H9 (cell line): ENCODE data around the gene CCSER1. TPM values are rescaled to one million over a fixed set of nuclear protein-coding genes. Genes with fewer than 3 reads are reported as not detected.
"Not testable (repeated sequence)": the region's sequence is repeated elsewhere in the genome, so short reads cannot be mapped to it uniquely, and the experiment has no call there.

ENCODE experiments used
- DNase-seq: peaks from one replicate; pipeline ENCODE4 v3.0.0-alpha.2; 2017
- H2AFZ ChIP-seq: one replicate; pipeline ENCODE4 v1.6.1; 2013; ENCODE audit warnings: mild to moderate bottlenecking, low read length, control low read depth, moderate library complexity
- H2AK5ac ChIP-seq: 2 replicates; pipeline ENCODE4 v1.6.1; 2013; ENCODE audit warnings: low read length, control low read depth, mixed read lengths; ENCODE audit not compliant: insufficient read length
- H2BK120ac ChIP-seq: one replicate; pipeline ENCODE4 v1.6.1; 2013; ENCODE audit warnings: low read depth, mild to moderate bottlenecking, low read length, control low read depth, inconsistent platforms; ENCODE audit not compliant: poor library complexity, severe bottlenecking
- H2BK12ac ChIP-seq: 2 replicates; pipeline ENCODE4 v1.6.1; 2013; ENCODE audit warnings: low read length, control low read depth, mixed read lengths, low read depth; ENCODE audit not compliant: insufficient read length
- H2BK15ac ChIP-seq: 2 replicates; pipeline ENCODE4 v1.6.1; 2013; ENCODE audit warnings: low read depth, low read length, control low read depth
- H2BK20ac ChIP-seq: one replicate; pipeline ENCODE4 v1.6.1; 2013; ENCODE audit warnings: low read depth, mild to moderate bottlenecking, low read length, control low read depth, inconsistent platforms; ENCODE audit not compliant: poor library complexity, severe bottlenecking
- H2BK5ac ChIP-seq: 2 replicates; pipeline ENCODE4 v1.6.1; 2013; ENCODE audit warnings: low read length, control low read depth, mixed read lengths; ENCODE audit not compliant: insufficient read length
- H3K14ac ChIP-seq: 2 replicates; pipeline ENCODE4 v1.6.1; 2013; ENCODE audit warnings: low read length, control low read depth; ENCODE audit not compliant: insufficient read depth
- H3K18ac ChIP-seq: 2 replicates; pipeline ENCODE4 v1.6.1; 2013; ENCODE audit warnings: low read depth, mild to moderate bottlenecking, mixed read lengths, low read length, control low read depth; ENCODE audit not compliant: insufficient read length
- H3K23ac ChIP-seq: 2 replicates; pipeline ENCODE4 v1.6.1; 2013; ENCODE audit warnings: low read length, control low read depth, mixed read lengths, low read depth; ENCODE audit not compliant: insufficient read length
- H3K23me2 ChIP-seq: 2 replicates; pipeline ENCODE4 v1.6.1; 2013; ENCODE audit warnings: low read depth, mild to moderate bottlenecking, mixed read lengths, low read length, control low read depth; ENCODE audit not compliant: insufficient read length, poor library complexity, severe bottlenecking
- H3K27ac ChIP-seq: 2 replicates; pipeline ENCODE4 v1.5.1; 2013; ENCODE audit warnings: low read length, control low read depth, mixed read lengths, low read depth; ENCODE audit not compliant: insufficient read length
- H3K27me3 ChIP-seq: 2 replicates; pipeline ENCODE4 v1.6.1; 2013; ENCODE audit warnings: low read length, control low read depth, inconsistent platforms; ENCODE audit not compliant: insufficient read depth
- H3K4ac ChIP-seq: 2 replicates; pipeline ENCODE4 v1.6.1; 2013; ENCODE audit warnings: low read depth, mild to moderate bottlenecking, control low read depth, inconsistent platforms, low read length, moderate library complexity
- H3K4me1 ChIP-seq: 2 replicates; pipeline ENCODE4 v1.6.1; 2013; ENCODE audit warnings: low read length, control low read depth, inconsistent platforms; ENCODE audit not compliant: insufficient read depth
- H3K4me2 ChIP-seq: 2 replicates; pipeline ENCODE4 v1.6.1; 2013; ENCODE audit warnings: low read length, control low read depth, mixed read lengths; ENCODE audit not compliant: insufficient read length, insufficient read depth
- H3K56ac ChIP-seq: 2 replicates; pipeline ENCODE4 v1.6.1; 2013; ENCODE audit warnings: low read depth, mild to moderate bottlenecking, mixed read lengths, low read length, control low read depth; ENCODE audit not compliant: insufficient read length
- H3K79me1 ChIP-seq: 2 replicates; pipeline ENCODE4 v1.6.1; 2013; ENCODE audit warnings: low read depth, mild to moderate bottlenecking, moderate library complexity, low read length, control low read depth, inconsistent platforms; ENCODE audit not compliant: insufficient read depth, poor library complexity, severe bottlenecking
- H3K79me2 ChIP-seq: 2 replicates; pipeline ENCODE4 v1.6.1; 2013; ENCODE audit warnings: low read length, control low read depth, inconsistent platforms; ENCODE audit not compliant: insufficient read depth
- H3K9ac ChIP-seq: 2 replicates; pipeline ENCODE4 v1.6.1; 2013; ENCODE audit warnings: low read length, control low read depth, mixed read lengths; ENCODE audit not compliant: insufficient read length; ENCODE audit errors: extremely low read depth
- H3K9me3 ChIP-seq: one replicate; pipeline ENCODE4 v1.6.1; 2013; ENCODE audit warnings: low read depth, low read length, inconsistent platforms; ENCODE audit not compliant: control insufficient read depth
- H3T11ph ChIP-seq: one replicate; pipeline ENCODE4 v1.6.1; 2013; ENCODE audit warnings: mild to moderate bottlenecking, low read length, control low read depth, inconsistent platforms
- H4K20me1 ChIP-seq: one replicate; pipeline ENCODE4 v1.6.1; 2013; ENCODE audit not compliant: control insufficient read depth, insufficient read length, insufficient read depth
- H4K5ac ChIP-seq: 2 replicates; pipeline ENCODE4 v1.6.1; 2013; ENCODE audit warnings: low read depth, mild to moderate bottlenecking, mixed read lengths, low read length, control low read depth; ENCODE audit not compliant: insufficient read length
- H4K8ac ChIP-seq: replicated peaks from 2 replicates; pipeline ENCODE4 v1.6.1; 2013; ENCODE audit warnings: low read length, control low read depth, mixed read lengths, low read depth; ENCODE audit not compliant: insufficient read length
- H4K91ac ChIP-seq: 2 replicates; pipeline ENCODE4 v1.6.1; 2013; ENCODE audit warnings: low read depth, mild to moderate bottlenecking, moderate library complexity, mixed read lengths, low read length, control low read depth; ENCODE audit not compliant: insufficient read length
- H3K27ac Mint-ChIP-seq, 3 experiments: 2 replicates in 2 of 3; 3 replicates in 1 of 3; pipeline ENCODE4 v1.8.0; 2020 to 2021; ENCODE audit warnings: mixed read lengths in 3 of 3, mild to moderate bottlenecking in 1 of 3, moderate library complexity in 1 of 3
- H3K27me3 Mint-ChIP-seq: 2 replicates; pipeline ENCODE4 v1.8.0; 2021; ENCODE audit warnings: low read depth, mild to moderate bottlenecking, moderate library complexity, mixed read lengths
- H3K36me3 Mint-ChIP-seq, 3 experiments: 2 replicates in 2 of 3; 3 replicates in 1 of 3; pipeline ENCODE4 v1.8.0; 2020 to 2021; ENCODE audit warnings: low read depth in 3 of 3, mixed read lengths in 3 of 3; ENCODE audit not compliant: insufficient read depth in 1 of 3
- H3K4me1 Mint-ChIP-seq, 2 experiments: 2 replicates each; pipeline ENCODE4 v1.8.0; 2020; ENCODE audit warnings: mixed read lengths in 2 of 2
- H3K4me3 Mint-ChIP-seq, 2 experiments: 2 replicates in 1 of 2; 3 replicates in 1 of 2; pipeline ENCODE4 v1.8.0; 2020 to 2021; ENCODE audit warnings: mild to moderate bottlenecking in 2 of 2, mixed read lengths in 2 of 2, moderate library complexity in 1 of 2
- H3K9me3 Mint-ChIP-seq, 2 experiments: 2 replicates in 1 of 2; 3 replicates in 1 of 2; pipeline ENCODE4 v1.8.0; 2020; ENCODE audit warnings: mild to moderate bottlenecking in 2 of 2, mixed read lengths in 2 of 2, moderate library complexity in 1 of 2
- total RNA-seq: library from RNA; stranded (reverse); gene quantifications from 2 replicates; pipeline ENCODE4 v1.2.1, GENCODE V29; 2021

Gene CCSER1
- total RNA-seq, 1 experiment from 2014 or later = 0.37 TPM

DNA sequence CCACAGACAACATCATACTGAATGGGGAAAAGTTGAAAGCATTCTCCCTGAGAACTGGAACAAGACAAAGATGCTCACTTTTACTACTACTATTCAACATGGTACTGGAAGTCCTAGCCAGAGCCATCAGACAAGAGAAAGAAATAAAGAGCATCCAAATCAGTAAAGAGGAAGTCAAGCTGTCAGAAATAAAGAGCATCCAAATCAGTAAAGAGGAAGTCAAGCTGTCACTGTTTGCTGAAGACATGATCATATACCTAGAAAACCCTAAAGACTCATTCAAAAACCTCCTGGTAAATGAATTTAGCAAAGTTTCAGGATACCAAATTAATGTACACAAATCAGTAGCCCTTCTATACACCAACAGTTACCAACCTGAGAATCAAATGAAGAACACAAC lies 285.6 kb downstream of the CCSER1 start:
- H3K4me2 ChIP-seq, H3K23me2 ChIP-seq, H2BK20ac ChIP-seq, H3K27me3 Mint-ChIP-seq, H3K56ac ChIP-seq, H3K27ac Mint-ChIP-seq, H2BK15ac ChIP-seq, H4K91ac ChIP-seq, H3K27me3 ChIP-seq, H3K79me2 ChIP-seq, H3T11ph ChIP-seq, H3K9ac ChIP-seq, H3K4me3 Mint-ChIP-seq, H4K8ac ChIP-seq, H2BK12ac ChIP-seq, H3K9me3 ChIP-seq, H4K20me1 ChIP-seq, H2BK5ac ChIP-seq, H3K14ac ChIP-seq, DNase-seq, H3K27ac ChIP-seq, H3K4ac ChIP-seq, H2BK120ac ChIP-seq, H2AK5ac ChIP-seq, H3K18ac ChIP-seq, H3K23ac ChIP-seq, H3K4me1 Mint-ChIP-seq, H3K4me1 ChIP-seq, H3K79me1 ChIP-seq, H4K5ac ChIP-seq, H2AFZ ChIP-seq: not testable (repeated sequence)
- H3K9me3 Mint-ChIP-seq = peaks cover 21 to 24% of the 10 kb centered on the region in 2 experiments
- H3K36me3 Mint-ChIP-seq = peaks cover 6 to 21% (median 15%) of the 10 kb centered on the region in 3 experiments
